GF-D8 (cell line): ENCODE data around the gene PGAP1.

Experiments
- DNase-seq: peaks from one replicate; lab custom pipeline; 2025; lab: John Stamatoyannopoulos, UW

PGAP1 gene

GRCh38 chr2:196887431-196887830, 39.1 kb downstream of the PGAP1 start:
- no peak for DNase-seq

GRCh38 chr2:196884368-196884767, 42.1 kb downstream of the PGAP1 start:
- no peak for DNase-seq

- DNase-seq = no peak
Measured at GRCh38 chr2:196876364-196876763, 50.1 kb downstream of the PGAP1 start.

GRCh38 chr2:196875414-196875813, 51.1 kb downstream of the PGAP1 start:
- no peak for DNase-seq

- DNase-seq = no peak
Measured at GRCh38 chr2:196873511-196873910, 53.0 kb downstream of the PGAP1 start.

GRCh38 chr2:196854629-196855028, 71.9 kb downstream of the PGAP1 start:
- no peak for DNase-seq

GRCh38 chr2:196853301-196854087, 73.0 kb downstream of the PGAP1 start:
- no peak for DNase-seq

GRCh38 chr2:196851088-196851487, 75.4 kb downstream of the PGAP1 start:
- no peak for DNase-seq

- no peak for DNase-seq
Measured at GRCh38 chr2:196849895-196850294, 76.6 kb downstream of the PGAP1 start.

- DNase-seq = no peak
Measured at GRCh38 chr2:196846295-196846694, 80.2 kb downstream of the PGAP1 start.

- no peak for DNase-seq
Measured at GRCh38 chr2:196845371-196845770, 81.1 kb downstream of the PGAP1 start.

- no peak for DNase-seq
Measured at GRCh38 chr2:196840171-196840570, 86.3 kb downstream of the PGAP1 start.

- DNase-seq = peak; percentile 35
Measured at GRCh38 chr2:196839574-196839973, 86.9 kb downstream of the PGAP1 start.

- no peak for DNase-seq
Measured at GRCh38 chr2:196836440-196836839, 90.1 kb downstream of the PGAP1 start.

- DNase-seq = no peak
Measured at GRCh38 chr2:196830701-196831100, 95.8 kb downstream of the PGAP1 start.

GRCh38 chr2:196827356-196827755, 99.2 kb downstream of the PGAP1 start:
- DNase-seq = no peak

- no peak for DNase-seq
Measured at GRCh38 chr2:196823750-196824522, 102.6 kb downstream of the PGAP1 start.

GRCh38 chr2:196821195-196821594, 105.3 kb downstream of the PGAP1 start:
- no peak for DNase-seq

GRCh38 chr2:196809260-196809659, 117.2 kb downstream of the PGAP1 start, which contains the start of gene C2orf66:
Gene C2orf66, minus strand, starts transcription at chr2:196809355. Its CDS starts 19 bp downstream, at chr2:196809336.
- DNase-seq = peak; percentile 12

GRCh38 chr2:196808083-196808665, 118.3 kb downstream of the PGAP1 start:
- no peak for DNase-seq

- no peak for DNase-seq
Measured at GRCh38 chr2:196804381-196804780, 122.1 kb downstream of the PGAP1 start.

GRCh38 chr2:196802401-196802800, 124.1 kb downstream of the PGAP1 start:
- no peak for DNase-seq
